ENCODE measurements around the gene CFAP20.
"Not testable (repeated sequence)": the region's sequence is repeated elsewhere in the genome, so short reads cannot be mapped to it uniquely, and the experiment has no call there.

Gene CFAP20

DNA sequence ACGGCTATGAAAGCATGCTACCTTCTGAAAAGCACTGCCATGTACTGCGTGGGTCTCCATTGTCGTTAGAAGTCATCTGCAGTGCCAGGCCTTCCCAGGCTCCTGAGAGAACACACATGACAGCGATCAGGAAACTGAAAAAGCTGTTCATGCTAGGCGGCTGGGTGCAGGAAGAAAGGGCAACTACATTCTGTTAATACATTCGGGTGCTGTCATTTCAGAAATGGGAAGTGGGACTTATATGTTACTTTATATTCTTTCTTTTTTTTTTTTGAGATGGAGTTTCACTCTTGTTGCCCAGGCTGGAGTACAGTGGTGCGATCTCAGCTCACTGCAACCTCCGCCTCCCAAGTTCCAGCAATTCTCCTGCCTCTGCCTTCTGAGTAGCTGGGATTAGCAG, 19.9 kb downstream of the CFAP20 start:
- TF ChIP-seq POLR2A (IDR thresholded peaks at IDR 0.05; ENCODE audit: low read depth, low read length) = no peak
- TF ChIP-seq POLR2AphosphoS5 (IDR thresholded peaks at IDR 0.05; ENCODE audit: low read depth, low read length) = no peak
- TF ChIP-seq TAF1 (IDR thresholded peaks at IDR 0.05; ENCODE audit: borderline replicate concordance, low read depth, low read length) = no peak
- no peak for FAIRE-seq
- DNase-seq (ENCODE audit: insufficient read length) = no peak

DNA sequence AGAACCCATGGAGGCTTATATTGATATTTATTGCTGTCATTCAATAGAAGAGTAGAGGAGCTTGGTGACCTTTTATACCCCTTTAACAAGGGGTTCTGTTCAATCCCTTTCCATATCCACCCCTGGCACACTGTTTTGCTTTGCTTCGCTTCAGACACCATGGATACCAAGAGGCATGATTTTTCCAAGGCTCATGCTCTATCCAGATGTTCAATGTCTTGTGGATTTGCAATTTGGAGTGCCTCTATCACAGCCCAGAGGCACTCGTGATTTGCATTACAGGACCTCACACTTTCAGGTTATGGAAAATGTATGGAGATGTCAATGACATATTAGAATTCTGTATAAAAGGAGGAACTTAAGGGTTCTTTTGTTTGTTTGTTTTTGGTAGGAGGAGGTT, 21.5 kb downstream of the CFAP20 start:
- TF ChIP-seq POLR2AphosphoS5 (IDR thresholded peaks at IDR 0.05; ENCODE audit: low read depth, low read length) (no peak), POLR2A (IDR thresholded peaks at IDR 0.05; ENCODE audit: low read depth, low read length) (no peak), TAF1 (IDR thresholded peaks at IDR 0.05; ENCODE audit: borderline replicate concordance, low read depth, low read length) (no peak)
- no peak for FAIRE-seq

DNA sequence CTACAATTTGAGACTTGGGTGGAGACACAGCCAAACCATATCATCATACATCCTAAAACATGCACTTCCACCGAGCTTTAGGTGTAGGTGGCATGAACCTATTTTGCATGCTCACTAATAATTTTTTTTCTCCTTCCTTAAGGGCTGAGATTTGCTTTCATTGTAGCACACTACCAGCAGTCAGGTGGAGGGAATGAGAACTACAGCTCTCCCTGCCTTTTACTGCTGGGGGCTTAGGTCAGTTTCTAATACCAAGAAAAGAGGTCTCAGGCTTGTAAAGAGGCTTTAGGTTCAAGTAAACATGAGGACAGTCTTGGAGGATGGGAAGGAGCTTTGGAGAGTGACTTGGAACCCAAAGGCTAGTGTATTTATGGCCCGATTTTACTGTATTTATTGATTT, 22.0 kb downstream of the CFAP20 start:
- no peak for FAIRE-seq
- no peak for TF ChIP-seq POLR2AphosphoS5 (IDR thresholded peaks at IDR 0.05; ENCODE audit: low read depth, low read length)
- TF ChIP-seq TAF1 (IDR thresholded peaks at IDR 0.05; ENCODE audit: borderline replicate concordance, low read depth, low read length) = no peak
- no peak for TF ChIP-seq POLR2A (IDR thresholded peaks at IDR 0.05; ENCODE audit: low read depth, low read length)
- DNase-seq (ENCODE audit: insufficient read length) = no peak

More for the DNA sequence above, 21.5 kb downstream of the CFAP20 start:
- no peak for DNase-seq (ENCODE audit: insufficient read length)

DNA sequence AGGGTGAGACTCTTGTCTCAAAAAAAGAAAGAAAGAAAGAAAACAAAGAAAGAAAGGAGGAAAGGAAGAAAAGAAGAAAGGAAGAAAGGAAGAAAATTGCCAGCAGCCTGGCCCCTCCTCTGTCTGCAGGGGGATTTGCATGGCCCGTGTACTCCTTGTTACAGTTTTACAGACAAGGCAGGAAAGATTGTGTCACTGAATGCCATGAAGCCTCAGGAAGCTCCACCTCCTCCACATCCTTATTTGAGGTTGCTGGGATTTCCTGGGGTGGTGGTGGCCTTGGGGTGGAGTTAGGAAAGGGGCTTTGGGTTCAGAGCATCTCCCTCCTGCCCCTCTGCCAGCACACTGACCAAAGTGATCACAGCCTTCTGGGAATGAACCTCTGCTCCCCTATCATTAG, 23.6 kb downstream of the CFAP20 start:
- TF ChIP-seq POLR2AphosphoS5 (IDR thresholded peaks at IDR 0.05; ENCODE audit: low read depth, low read length) = no peak
- no peak for TF ChIP-seq TAF1 (IDR thresholded peaks at IDR 0.05; ENCODE audit: borderline replicate concordance, low read depth, low read length)
- TF ChIP-seq POLR2A (IDR thresholded peaks at IDR 0.05; ENCODE audit: low read depth, low read length) = no peak
- DNase-seq (ENCODE audit: insufficient read length) (no peak), FAIRE-seq (no peak)

DNA sequence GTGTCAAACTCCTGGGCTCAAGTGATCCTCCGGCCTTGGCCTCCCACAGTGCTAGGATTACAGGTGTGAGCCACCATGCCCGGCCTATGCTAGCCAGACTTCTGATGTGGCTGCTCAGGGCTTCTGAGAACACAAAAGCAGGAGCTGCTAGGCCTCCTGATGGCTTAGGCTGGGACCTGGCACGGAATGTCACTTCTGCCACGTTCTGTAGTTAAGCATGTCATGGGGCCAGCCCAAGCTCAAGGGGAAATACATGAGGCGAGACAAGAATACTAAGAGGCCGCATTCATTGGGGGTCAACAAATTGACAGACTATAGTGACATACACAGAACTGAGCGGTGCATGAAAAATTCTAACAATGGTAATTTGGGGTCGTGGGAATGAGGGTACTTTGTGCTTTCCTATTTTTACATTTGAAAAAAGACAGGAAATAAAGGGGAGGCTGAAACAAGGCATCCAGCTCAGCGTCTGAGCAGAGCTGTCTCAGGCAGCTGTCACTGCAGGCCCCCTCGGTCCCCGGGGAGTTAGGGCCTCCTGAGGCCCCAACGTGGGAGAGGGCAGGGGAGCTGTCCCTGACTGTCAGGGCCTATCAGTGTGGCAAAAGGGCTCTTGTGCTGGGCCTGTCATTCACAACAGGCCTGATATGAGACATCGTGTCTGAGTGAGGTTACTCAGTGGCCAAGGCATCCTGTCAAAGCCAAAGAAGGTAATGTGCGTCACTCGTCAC, 26.4 kb downstream of the CFAP20 start:
- TF ChIP-seq TAF1 (IDR thresholded peaks at IDR 0.05; ENCODE audit: borderline replicate concordance, low read depth, low read length) = no peak
- no peak for TF ChIP-seq POLR2A (IDR thresholded peaks at IDR 0.05; ENCODE audit: low read depth, low read length)
- TF ChIP-seq POLR2AphosphoS5 (IDR thresholded peaks at IDR 0.05; ENCODE audit: low read depth, low read length) = no peak
- FAIRE-seq = no peak
- no peak for DNase-seq (ENCODE audit: insufficient read length)

DNA sequence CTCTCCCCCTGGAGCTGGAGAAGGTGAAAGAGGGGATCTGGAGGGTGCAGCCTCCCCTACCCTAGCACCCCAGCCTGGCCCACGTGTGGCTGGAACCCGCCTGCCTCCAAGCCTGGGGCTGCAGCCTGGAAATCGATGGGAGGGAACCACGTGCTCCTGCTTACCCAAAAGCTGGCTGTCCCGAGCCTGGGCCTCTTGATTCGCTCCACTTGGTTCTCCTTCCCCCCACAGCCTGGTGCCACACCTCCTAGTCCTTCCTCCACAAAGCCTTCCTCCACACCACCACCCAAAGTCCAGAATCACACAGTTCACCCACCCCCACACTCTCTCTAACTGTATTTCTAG, 29.3 kb downstream of the CFAP20 start:
- DNase-seq (ENCODE audit: insufficient read length) (no peak), FAIRE-seq (no peak)
- no peak for TF ChIP-seq POLR2A (IDR thresholded peaks at IDR 0.05; ENCODE audit: low read depth, low read length)
- no peak for TF ChIP-seq TAF1 (IDR thresholded peaks at IDR 0.05; ENCODE audit: borderline replicate concordance, low read depth, low read length)
- TF ChIP-seq POLR2AphosphoS5 (IDR thresholded peaks at IDR 0.05; ENCODE audit: low read depth, low read length) = no peak

DNA sequence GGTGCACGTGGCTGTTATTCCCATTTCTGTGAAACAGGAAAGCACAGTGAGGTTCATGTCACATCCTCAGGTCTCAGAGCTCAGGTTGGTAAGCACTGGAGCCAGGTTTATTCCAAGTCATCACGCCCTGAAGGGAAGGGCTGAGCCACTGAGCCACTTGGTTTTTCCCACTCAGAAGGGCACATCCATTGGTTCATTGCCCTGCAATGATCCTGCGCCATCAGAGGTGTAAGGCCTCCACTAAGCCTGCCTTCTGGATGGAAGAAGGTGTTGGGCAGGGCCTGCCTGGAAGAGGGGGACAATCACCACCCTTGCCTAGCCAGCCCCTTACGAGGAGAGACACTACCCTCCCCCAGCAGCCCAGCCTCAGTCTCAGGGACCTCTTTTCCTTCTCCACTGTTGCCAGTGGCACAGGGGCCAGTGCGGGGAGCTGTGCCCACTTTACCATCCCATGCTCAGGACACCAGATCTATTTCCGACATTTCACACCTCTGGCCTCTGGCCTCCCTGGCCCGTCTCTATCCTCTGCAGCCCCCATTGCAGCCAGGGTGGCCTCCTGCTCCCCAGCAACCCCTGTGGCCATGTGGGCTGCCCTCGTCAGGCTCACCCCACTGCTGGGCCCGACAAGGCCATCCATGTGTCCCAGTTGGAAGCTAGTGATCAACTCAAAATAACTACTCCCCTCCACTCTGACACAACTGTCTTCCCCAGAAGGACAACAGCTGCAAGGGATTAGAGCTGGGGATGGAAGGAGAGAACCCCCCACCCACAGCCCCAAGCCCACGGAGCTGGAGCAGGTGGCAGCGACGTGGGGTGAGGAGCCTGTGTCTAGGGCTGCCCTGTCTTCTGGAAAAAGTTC, 29.9 kb downstream of the CFAP20 start:
- no peak for FAIRE-seq
- DNase-seq (ENCODE audit: insufficient read length) = no peak
- TF ChIP-seq TAF1 (IDR thresholded peaks at IDR 0.05; ENCODE audit: borderline replicate concordance, low read depth, low read length) = no peak

DNA sequence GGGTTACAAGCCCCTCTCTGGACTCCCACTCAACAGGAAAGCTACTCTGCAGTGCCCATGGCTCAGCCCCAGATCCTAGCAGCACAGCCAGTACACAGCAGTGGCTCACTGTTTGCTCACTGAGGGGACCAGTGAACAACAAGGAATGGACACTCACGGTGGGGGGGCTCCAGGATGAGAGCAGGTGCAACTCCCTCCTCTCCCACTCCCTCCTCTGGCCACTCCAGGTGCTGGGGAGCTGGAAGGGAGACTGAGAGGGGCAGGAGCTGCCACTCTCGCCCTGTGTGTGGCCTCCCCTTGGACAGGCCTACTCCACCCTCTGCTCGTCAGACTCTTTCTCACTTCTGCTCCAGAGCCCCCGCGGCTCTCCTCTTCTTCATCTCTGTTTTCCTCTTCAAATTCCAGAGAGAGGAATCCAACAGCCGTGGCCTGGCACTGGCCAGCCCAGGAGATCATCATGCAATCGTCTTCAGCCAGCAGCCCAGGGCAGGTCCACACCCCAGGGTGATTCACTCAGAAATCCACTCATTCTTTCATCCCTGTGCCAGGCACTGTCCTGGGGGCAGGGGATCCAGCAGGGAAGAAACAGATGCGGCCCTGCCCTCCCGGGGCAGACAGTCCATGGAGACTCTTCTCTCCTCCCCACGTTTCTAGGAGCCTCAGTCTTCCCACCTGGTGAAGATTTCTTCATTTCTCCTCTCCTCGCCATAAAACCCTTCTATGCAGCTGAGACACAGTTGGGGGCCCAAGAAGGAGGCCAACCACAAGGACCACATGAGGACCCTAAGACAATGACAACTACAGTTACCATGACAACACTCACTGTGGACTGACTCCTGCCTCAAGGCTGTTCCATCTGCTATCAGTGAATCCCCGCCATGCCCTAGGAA, 30.7 kb downstream of the CFAP20 start:
- FAIRE-seq (no peak), DNase-seq (ENCODE audit: insufficient read length) (no peak)
- no peak for TF ChIP-seq POLR2A (IDR thresholded peaks at IDR 0.05; ENCODE audit: low read depth, low read length)
- TF ChIP-seq TAF1 (IDR thresholded peaks at IDR 0.05; ENCODE audit: borderline replicate concordance, low read depth, low read length) = no peak
- TF ChIP-seq POLR2AphosphoS5 (IDR thresholded peaks at IDR 0.05; ENCODE audit: low read depth, low read length) = no peak

DNA sequence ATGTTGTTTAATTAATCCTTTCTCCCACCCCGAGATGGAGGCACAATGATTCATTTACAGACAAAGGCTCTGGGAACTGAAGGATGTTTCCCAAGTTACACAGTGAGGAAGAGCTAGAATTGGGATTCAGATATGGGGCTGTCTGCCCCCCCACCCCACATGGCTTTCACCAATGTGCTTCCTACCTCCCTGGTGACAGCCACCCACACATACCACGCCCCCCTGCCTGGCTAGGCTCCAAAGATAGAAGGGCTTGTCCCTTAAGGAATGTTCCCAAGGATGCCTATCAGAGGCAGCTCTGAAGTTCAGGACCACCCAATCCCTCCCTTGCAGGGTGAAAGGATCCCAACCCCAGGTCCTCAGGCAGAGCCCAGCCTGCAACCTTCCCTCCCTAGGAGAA, 32.9 kb downstream of the CFAP20 start:
- FAIRE-seq (no peak), DNase-seq (ENCODE audit: insufficient read length) (no peak)
- TF ChIP-seq TAF1 (IDR thresholded peaks at IDR 0.05; ENCODE audit: borderline replicate concordance, low read depth, low read length) = no peak
- TF ChIP-seq POLR2A (IDR thresholded peaks at IDR 0.05; ENCODE audit: low read depth, low read length) = no peak
- no peak for TF ChIP-seq POLR2AphosphoS5 (IDR thresholded peaks at IDR 0.05; ENCODE audit: low read depth, low read length)

DNA sequence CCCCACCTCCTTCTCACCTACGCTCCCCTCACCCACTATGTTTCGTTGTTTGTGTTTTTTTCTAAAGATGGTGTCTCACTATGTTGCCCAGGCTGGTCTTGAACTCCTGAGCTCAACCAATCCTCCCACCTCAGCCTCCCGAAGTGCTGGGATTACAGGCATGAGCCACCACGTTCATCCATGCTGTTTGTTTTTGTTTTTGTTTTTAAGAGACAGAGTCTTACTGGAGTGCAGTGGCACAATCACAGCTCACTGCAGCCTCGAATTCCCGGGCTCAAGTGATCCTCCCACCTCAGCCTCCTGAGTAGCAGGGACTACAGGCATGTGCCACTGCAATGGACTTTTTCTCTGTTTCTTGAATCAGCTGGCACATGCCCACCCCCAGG, 33.6 kb downstream of the CFAP20 start:
- DNase-seq (ENCODE audit: insufficient read length); FAIRE-seq: not testable (repeated sequence)

DNA sequence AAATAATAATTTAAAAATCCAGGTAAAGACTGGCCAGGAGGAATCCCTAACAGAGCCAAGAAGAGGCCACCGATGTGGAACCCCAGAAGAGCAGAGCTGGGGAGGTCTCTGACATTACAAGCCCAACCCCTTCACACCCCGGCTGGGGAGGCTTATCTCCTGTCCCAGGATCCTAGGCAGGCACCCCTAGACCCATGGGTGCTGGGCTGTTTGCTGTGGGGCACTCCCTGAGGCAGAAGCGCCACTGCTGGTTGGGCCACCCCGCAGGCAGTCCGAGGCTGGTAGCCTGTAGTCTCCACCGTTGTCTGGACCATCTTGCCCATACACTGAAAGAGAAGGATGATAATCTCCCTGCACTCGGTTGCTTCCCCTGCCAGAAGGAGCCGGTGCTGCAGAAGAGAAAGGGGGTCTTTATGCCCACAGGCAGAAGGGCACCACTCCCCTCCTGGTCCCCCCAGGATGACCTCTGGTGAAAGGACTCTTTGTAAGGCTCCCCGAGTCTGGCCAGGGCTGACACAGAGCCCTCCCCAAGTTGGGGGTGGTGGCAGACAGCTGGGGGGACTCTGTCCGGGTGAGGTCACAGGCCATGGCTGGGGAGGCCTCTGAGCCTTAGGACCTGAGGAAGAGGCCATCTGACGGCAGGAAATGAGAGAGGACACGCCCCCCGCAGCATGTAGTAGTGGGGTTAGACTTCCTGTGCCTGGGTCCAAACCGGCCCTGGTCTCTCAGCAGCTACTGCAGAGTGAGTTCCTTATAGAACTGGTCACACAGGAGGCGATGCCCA, 34.2 kb downstream of the CFAP20 start:
- FAIRE-seq = no peak
- TF ChIP-seq POLR2AphosphoS5 (IDR thresholded peaks at IDR 0.05; ENCODE audit: low read depth, low read length) = no peak
- no peak for TF ChIP-seq TAF1 (IDR thresholded peaks at IDR 0.05; ENCODE audit: borderline replicate concordance, low read depth, low read length)
- TF ChIP-seq POLR2A (IDR thresholded peaks at IDR 0.05; ENCODE audit: low read depth, low read length) = no peak
- no peak for DNase-seq (ENCODE audit: insufficient read length)

Measured in GM12892 (cell line).